ENCODE results near the gene AFG1L. TPM values are rescaled to one million over a fixed set of nuclear protein-coding genes. Genes with fewer than 3 reads are reported as not detected.
"Not testable (repeated sequence)": the region's sequence is repeated elsewhere in the genome, so short reads cannot be mapped to it uniquely, and the experiment has no call there.

Gene AFG1L
- total RNA-seq, 1 experiment from 2014 or later: 4.9 TPM

DNA sequence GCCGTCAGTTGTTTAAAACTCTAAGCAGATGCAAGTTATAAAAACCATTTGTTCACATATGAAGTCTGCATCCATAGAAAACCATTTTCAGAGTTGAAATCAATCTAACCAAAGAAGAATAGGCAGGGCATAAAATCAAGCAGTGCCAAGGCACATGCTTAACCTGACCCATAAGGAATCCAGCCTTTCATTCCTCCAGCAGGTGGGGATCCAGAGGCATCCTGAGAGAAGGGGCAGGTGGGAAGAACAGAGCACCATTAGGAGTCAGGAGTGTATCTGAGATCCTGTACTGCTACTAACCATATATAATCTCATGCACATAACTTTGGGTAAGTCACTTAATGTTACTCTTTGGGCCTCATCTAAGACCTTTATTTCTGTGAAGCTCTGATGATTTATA lies 236.5 kb downstream of the AFG1L start (continued):
- TF ChIP-seq SP1 (IDR thresholded peaks at IDR 0.05; ENCODE audit: low read depth) (no peak), EZH2phosphoT487 (IDR thresholded peaks at IDR 0.05; ENCODE audit: borderline replicate concordance) (no peak), JUND (IDR thresholded peaks at IDR 0.05) (no peak), POLR2AphosphoS5 (IDR thresholded peaks at IDR 0.05; ENCODE audit: low read depth, low read length) (no peak), TCF7L2 (IDR thresholded peaks at IDR 0.05; ENCODE audit: borderline replicate concordance, extremely low read depth, insufficient read depth, insufficient read length) (no peak), CBX3 (IDR thresholded peaks at IDR 0.05; ENCODE audit: low read depth) (no peak), RAD21 (IDR thresholded peaks at IDR 0.05; ENCODE audit: low read depth) (peak; percentile 42; the same call in 1 of the 2 replicates)

DNA sequence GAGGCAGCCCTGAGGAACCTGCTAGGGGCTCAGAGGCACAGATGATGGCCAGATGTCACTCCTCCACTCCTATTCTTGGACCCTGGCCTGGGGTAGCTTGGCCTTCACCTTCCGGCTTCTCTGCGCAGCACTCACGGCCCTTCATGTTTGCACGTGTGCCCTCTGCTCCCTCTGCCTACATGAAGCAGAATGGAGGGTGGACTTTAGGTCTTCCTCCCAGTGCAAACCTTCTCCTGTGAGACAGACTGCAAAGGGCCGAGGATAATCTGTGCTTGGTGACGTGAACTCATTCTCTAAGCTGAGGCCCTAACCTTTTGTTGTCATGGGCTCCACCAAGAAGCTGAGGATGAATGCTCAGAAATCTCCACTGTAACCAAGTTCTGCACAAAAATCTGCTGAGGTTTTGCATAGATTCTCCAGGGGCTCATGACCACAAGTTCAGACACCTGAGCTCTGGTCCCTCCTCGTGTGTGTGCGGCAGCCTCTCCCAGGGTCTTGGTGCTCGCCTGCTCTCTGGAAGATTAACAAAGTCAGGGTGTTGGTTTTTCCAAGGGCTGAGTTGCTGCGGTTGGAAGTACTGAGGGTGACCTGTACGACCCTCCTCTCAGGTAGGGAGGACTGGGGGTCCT lies 240.4 kb downstream of the AFG1L start:
- H3K4me1 ChIP-seq (ENCODE audit: control insufficient read depth in 1 of 2, insufficient read depth in 2 of 2, low read length in 2 of 2): peaks cover 0 to 6% of the 10 kb centered on the region in 2 experiments; a peak in 1 of 4 replicates
- intact Hi-C loops (cut with micrococcal nuclease): no loop called here
- DNase-seq (ENCODE audit: low read depth, low spot score) (no peak), ATAC-seq (no peak)
- no TSS peak for BruUV-seq (replicated peaks)
- H3K79me2 ChIP-seq (ENCODE audit: insufficient read depth, low read length): no peaks in the 10 kb centered on the region
- H3K4me2 ChIP-seq (ENCODE audit: low read length): no peak overlapping the region
- no peaks in the 10 kb centered on the region for H4K20me1 ChIP-seq (ENCODE audit: insufficient read depth)
- H2AFZ ChIP-seq (ENCODE audit: low read depth, low read length, poor library complexity, severe bottlenecking): no peak overlapping the region
- H3K27me3 ChIP-seq (ENCODE audit: insufficient read depth, low read length): no peaks in the 10 kb centered on the region
- no peaks in the 10 kb centered on the region for H3K36me3 ChIP-seq (ENCODE audit: control insufficient read depth in 1 of 2, insufficient read depth in 2 of 2, low read length in 2 of 2)
- no peaks in the 10 kb centered on the region for H3K9me3 ChIP-seq (ENCODE audit: control insufficient read depth in 1 of 2, insufficient read depth in 1 of 2, low read depth in 1 of 2, low read length in 2 of 2)
- no peak for TF ChIP-seq SP1 (IDR thresholded peaks at IDR 0.05; ENCODE audit: low read depth)
- ChIA-PET CTCF (no interaction called here), RAD21 (ENCODE audit: low non-redundant PET in 1 of 2, low total read pairs in 2 of 2, uncharacterized antibody in 2 of 2, unreplicated experiment in 2 of 2) (no interaction called here), POLR2A (no interaction called here)
- no peak overlapping the region for H3K9ac ChIP-seq (ENCODE audit: low read length)
- H3K4me3 ChIP-seq (replicated peaks in 1 of 2; ENCODE audit: low read depth in 1 of 2, low read length in 2 of 2): no peak overlapping the region
- H3K27ac ChIP-seq (ENCODE audit: low read depth, low read length): no peak overlapping the region
- no peaks in the 10 kb centered on the region for H3K9me2 ChIP-seq (ENCODE audit: insufficient read depth)

DNA sequence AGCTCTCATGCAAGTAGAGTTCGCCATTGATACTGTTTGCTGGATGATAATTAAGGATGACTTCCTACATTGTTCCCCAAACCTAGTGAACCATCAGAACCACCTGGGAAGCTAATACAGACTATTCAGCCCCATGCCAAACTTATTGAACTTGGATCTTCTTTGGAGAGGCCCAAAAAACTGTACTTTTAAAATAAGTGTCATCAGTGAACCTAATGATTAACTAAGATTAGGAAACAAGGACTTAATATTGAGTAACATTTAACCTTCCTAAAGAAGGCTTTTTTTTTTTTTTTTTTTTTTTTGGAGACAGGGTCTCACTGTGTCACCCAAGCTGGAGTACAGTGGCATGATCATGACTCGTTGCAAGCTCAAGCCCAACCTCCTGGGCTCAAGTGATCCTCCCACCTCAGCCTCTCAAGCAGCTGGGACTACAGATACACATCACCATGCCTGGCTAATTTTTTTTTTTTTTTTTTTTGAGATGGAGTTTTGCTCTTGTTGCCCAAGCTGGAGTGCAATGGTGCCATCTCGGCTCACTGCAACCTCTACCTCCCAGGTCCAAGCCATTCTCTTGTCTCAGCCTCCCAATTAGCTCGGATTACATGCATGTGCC lies 241.2 kb downstream of the AFG1L start:
- H3K9me2 ChIP-seq (ENCODE audit: insufficient read depth); H3K27me3 ChIP-seq (ENCODE audit: insufficient read depth, low read length); BruUV-seq (replicated peaks); H3K4me2 ChIP-seq (ENCODE audit: low read length); H3K9ac ChIP-seq (ENCODE audit: low read length); ATAC-seq; H3K9me3 ChIP-seq (ENCODE audit: control insufficient read depth in 1 of 2, insufficient read depth in 1 of 2, low read depth in 1 of 2, low read length in 2 of 2); H3K27ac ChIP-seq (ENCODE audit: low read depth, low read length); H2AFZ ChIP-seq (ENCODE audit: low read depth, low read length, poor library complexity, severe bottlenecking); DNase-seq (ENCODE audit: low read depth, low spot score); H3K4me1 ChIP-seq (ENCODE audit: control insufficient read depth in 1 of 2, insufficient read depth in 2 of 2, low read length in 2 of 2); H3K36me3 ChIP-seq (ENCODE audit: control insufficient read depth in 1 of 2, insufficient read depth in 2 of 2, low read length in 2 of 2); H3K79me2 ChIP-seq (ENCODE audit: insufficient read depth, low read length); H4K20me1 ChIP-seq (ENCODE audit: insufficient read depth); H3K4me3 ChIP-seq (replicated peaks in 1 of 2; ENCODE audit: low read depth in 1 of 2, low read length in 2 of 2); intact Hi-C loops (cut with micrococcal nuclease): not testable (repeated sequence)
- RAD21 ChIA-PET (ENCODE audit: low non-redundant PET in 1 of 2, low total read pairs in 2 of 2, uncharacterized antibody in 2 of 2, unreplicated experiment in 2 of 2): interaction anchor here in 1 of 2 experiments (0.6 kb wide), 1 partner anchor 145 kb away, joined by 3 read pairs; no protein-coding TSS in a partner anchor
- CTCF ChIA-PET: interaction anchor here (0.5 to 1.0 kb wide), 2 partner anchors 354 to 555 kb away, joined by 3 to 4 read pairs; no protein-coding TSS in a partner anchor
- POLR2A ChIA-PET: interaction anchor here (0.7 kb wide), 1 partner anchor 203 kb away, joined by 5 read pairs; no protein-coding TSS in a partner anchor

All from HCT116 (cell line).